HPDE6-E6E7 (cell line): Measurements from ENCODE around the gene NR4A1.

Experiments used
- DNase-seq: peaks from one replicate; pipeline ENCODE4 v3.0.0; 2011; ENCODE audit warnings: missing footprints; ENCODE audit errors: extremely low spot score

Gene NR4A1

DNA sequence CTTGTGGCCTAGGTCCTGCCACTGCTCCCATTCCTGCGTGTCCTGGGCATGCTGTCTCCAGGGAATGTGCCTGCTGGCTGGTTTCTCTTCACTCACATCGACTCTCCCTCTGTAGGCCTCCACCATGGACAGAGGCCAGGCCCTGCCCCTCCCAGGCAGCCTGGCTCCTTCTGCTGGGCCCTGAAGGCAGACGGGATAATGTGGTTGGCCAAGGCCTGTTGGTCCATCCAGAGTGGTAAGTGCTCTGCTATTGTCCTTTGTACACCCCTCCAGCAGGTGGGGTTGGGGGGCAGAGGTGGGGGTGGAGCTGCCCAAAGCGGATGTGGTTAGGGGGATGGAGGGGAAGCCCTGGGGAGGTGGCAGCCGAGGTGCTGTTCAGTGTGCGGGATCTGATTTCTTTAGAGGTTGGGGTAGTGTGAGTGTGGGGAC is 9.5 kb upstream of the NR4A1 start:
- DNase-seq: no peak

DNA sequence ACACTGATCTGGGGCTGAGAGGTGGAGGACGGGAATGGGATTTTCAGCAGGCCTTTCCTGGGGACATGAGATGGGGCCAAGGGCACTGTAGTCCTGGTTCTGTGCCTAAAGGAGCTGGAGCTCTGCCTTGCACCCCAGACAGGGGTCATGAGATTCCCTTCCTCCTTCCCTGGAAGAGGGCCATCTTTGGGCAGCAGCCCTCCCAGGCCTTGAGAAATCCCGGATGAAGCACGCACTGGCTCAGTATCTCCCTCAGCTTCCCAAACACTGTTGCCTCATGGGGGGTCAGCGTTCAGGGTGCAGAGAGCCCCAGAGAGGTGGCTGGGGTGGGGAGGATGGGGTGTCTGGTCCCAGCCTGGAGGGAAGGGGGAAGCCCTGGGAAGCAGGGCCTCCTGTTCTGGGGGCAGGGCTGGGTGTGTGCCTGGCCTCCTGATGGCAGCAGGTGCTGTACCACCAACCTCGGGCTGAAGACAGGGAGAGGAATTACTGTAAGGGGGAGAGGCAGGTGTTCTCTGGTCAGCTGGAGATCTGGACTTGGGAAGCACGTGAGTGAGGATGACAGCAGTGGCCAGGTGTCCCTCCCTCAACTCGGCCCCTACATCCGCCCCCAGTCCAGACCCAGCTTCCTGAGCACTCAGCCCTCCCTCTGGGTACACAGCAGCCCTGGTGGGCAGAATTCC is 8.4 kb upstream of the NR4A1 start:
- no peak for DNase-seq

DNA sequence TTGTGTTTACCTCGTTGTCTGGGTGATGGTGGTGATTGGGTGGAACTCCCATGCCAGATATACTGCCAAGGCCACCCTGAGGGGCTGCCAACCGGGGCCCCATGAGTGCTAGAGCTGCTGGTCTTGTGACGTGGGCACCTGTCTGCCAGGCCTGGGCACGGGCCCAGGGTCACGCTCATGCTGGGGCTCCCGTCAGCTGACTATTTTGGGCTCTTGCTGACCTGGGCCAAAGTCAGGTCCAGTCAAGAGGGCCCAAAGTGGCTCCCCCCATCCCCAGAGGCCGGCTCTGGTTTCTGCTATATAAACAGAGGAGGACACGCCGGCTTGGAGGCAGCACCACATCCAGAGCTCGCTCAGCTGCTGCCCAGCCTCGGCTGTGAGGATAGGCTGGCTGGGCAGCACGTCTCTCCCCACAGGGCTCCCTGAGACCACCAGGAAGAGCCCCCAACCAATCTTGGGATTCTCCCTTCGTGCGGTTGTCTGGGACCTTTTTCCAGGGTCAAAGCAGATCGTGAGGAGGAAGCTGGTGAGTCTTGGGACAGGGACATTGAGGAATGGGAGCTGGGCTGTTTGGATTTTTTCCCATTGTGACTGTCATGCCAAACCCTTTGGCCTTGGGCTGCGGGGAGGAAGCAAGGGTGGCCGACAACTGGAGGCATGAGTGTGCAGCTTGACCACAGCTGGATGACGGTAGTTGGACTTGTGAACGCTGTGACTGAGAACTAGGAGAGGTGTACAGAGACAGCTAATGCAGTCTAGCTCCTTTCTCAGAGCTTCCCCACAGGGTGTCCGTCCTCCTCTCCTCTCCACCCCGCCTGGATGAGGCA is 7.6 kb upstream of the NR4A1 start:
- DNase-seq: no peak

DNA sequence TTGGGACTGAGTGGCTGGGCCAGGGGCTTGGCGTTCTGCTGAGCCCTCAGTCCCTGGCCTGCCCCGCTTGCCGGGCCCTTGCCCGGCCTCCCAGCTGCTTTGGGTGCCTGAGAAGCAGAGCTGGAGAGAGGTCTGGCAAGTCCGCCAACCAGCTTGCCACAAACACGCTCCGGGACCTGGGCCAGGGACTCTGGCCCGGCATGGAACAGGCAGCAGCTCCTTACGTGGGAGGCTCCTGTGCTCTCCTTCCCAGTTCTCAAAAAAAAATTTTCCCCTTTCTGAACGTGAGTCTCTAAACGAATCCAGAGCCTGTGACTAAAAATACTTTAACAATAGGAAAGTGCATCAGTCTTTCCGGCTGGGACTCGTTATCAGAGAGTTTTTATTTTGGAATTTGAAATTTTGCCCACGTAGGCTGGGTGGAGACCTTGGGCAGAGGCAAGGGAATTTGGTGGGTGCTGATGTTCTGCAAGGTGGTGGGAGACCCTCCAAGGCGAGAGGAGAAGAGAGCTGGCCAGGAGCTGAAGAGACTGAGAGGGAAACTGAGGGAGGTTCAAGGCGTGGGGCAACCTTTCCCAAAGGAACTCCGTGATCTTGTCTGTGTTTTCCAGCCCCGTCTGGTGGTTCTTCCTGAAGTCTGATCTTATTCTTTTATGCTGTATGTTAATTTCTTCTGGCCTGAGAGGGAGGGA is 6.8 kb upstream of the NR4A1 start:
- DNase-seq: no peak

DNA sequence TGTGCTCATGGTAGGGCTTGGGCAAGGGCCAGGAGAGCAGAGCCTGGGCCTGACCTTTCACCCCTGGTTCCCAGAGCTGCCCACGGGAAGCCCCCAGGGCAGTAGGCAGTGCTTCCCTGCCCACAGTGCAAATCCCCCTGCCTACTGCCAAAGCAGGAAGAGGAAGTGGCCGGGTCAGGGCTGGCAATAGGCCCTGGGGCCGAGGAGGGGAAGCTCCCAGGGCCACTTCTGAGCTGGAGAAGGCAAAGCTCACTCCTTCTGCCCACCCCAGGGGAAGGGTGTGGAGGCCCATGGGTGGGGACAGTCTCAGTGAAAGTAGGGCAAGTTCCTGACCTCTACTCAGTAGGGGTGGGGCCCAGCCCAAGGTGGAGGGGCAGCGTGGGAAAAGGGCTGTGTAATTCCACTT is 5.4 kb upstream of the NR4A1 start:
- DNase-seq: no peak

DNA sequence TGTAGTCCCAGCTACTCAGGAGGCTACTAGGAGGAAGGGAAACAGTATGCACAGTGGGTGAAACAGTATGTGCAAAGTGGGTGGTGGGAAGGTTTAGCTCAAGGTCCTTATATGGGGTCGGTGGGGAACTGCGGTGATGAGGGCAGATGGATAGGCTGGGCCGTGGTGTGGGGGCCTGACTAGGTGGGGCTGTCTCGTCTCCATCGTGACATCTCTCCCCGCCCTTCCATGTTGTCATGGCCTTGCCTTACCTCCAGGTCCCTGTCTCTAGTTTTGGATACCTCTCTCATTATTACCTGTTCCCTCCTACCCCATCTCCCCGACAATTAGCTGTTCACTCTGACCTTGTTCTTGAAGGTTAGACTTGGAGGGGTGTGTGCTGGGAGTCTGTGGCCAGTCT is 4.4 kb upstream of the NR4A1 start:
- no peak for DNase-seq

DNA sequence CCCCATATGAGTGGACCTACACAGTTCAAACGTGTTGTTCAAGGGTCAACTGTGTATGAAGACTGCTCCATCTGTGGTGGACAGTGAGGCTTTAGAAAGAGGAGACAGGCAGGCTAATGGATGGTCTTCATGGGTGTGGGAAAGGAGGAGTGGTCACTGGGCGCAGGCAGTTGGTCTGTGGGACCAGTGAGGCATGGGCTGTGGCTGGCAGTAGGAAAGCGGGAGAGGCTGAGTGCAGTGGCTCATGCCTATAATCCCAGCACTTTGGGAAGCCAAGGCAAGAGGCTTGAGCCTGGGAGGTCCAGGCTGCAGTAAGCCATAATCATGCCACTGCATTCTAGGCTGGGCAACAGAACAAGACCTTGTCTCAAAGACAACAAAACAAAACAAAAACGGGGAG is 2.0 kb upstream of the NR4A1 start:
- DNase-seq: no peak

DNA sequence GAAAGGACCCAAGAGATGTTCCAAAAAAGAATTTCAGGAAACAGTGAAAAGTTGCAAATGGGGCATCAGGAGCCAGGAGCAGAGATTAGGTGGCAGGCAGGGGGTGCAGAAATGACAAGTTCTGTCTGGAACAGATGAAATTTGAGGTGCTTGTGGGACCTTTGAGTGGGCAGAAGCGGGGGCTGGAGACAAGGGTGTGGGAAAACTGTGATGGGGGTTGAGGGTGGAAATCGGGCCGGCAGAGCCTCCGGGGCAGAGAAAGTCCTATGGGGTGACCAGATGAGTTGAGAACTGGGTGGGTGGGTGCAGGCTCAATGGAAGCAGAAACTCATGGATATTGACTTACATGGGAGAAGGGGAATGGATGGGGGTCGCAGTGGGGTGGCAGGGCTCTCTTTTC is 1.6 kb upstream of the NR4A1 start:
- no peak for DNase-seq

DNA sequence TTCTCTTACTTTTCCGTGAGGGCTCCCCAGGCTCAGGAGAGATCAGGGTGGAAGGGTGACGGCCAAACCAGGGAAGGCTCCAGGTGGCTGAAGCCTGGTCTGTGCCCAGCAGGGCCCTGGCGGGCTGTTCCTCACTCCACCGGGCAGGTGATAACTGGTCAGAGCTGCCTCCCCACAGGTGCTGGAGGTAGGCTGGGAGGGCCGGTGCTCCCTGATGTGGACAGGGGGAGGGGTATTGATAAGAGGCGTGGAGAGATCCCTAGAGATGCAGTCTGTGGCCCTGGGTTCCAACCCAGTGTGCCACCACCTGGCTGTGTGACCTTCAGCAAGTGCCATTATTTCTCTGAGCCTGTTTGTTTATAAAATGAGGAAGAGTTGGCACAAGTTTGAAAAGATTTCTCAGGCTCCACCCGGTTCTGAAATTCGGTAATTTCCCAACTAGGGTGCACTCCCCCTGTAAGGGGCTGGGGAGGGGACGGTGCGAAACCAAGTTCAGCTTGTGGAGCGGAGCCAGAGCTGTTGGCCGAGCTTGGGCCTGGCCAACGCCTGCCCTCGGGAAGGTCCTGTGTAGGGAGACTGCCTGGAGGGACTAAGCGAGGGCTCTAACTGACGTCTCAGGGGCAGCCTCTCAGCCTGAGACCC is 1.0 kb upstream of the NR4A1 start:
- no peak for DNase-seq

DNA sequence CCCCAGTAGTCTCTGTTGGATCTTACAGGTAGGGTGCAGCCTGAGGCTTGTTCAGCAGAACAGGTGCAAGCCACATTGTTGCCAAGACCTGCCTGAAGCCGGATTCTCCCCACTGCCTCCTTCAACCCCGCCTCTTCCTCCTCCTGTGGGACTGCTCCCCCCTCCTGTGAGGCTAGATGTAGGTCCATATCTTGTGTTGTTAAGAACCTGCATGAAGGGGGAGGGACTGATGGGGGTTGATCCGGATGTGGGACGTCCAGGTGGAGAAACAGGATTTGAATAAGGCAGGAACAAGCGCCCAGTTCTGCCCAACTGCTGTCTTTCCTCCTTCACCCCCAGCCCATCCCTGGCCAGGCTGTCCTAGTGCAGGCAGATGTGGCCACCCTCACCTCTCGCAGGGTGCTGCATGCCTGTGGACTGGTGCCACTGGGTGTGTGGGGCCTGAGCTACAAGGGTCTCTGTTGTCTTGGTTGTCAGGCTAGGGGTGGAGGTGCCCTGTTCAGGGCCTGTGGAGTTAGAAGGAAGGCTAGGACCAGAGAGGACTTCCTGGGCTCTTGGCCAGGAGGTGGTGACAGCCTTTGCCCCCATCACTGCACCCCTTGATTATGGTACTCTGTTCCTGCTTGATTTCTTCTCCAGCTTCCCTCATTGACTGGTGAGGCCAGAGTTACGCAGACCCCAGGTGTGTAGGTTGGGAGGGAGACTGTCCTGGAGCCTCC is 1.4 kb downstream of the NR4A1 start:
- no peak for DNase-seq

DNA sequence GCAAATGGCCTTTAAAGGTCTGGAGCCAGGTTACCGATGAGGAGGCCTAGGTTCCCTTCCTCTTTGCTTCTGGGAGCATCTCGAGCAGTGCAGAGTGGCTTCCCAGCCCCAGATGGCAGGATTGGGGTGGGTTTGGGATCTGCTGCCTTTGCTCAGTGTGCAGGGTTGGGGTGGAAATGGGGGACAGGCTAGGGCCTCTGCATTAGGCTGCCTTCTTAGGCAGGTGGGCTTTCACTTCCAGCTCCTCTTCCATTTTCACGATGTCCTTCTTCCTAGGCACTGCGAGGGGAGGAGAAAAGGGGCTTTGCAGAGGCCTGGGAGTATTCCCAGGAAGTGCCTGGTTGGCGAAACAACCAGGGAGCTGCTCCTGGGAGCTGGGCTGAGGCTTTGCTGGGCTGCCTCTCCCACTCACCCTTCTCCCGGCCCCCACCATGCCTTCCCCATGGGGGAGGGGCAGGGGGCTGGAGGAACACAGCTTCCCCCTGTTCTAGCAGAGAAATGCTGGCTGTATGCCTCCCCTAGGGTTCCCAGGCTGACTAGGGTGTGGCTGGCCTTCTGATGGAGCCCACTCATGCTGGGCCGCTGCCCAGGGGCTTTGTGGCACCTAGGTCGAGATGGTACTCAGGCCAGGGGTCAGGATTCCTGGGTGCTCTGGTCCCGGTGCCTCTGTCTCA is 2.4 kb downstream of the NR4A1 start:
- DNase-seq: no peak

DNA sequence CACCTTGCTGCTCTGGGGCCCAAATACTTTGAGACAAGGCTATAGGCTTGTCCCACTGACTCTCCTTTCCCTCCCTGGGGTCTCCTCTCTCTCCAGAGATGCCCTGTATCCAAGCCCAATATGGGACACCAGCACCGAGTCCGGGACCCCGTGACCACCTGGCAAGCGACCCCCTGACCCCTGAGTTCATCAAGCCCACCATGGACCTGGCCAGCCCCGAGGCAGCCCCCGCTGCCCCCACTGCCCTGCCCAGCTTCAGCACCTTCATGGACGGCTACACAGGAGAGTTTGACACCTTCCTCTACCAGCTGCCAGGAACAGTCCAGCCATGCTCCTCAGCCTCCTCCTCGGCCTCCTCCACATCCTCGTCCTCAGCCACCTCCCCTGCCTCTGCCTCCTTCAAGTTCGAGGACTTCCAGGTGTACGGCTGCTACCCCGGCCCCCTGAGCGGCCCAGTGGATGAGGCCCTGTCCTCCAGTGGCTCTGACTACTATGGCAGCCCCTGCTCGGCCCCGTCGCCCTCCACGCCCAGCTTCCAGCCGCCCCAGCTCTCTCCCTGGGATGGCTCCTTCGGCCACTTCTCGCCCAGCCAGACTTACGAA is 3.1 kb downstream of the NR4A1 start:
- DNase-seq: no peak

DNA sequence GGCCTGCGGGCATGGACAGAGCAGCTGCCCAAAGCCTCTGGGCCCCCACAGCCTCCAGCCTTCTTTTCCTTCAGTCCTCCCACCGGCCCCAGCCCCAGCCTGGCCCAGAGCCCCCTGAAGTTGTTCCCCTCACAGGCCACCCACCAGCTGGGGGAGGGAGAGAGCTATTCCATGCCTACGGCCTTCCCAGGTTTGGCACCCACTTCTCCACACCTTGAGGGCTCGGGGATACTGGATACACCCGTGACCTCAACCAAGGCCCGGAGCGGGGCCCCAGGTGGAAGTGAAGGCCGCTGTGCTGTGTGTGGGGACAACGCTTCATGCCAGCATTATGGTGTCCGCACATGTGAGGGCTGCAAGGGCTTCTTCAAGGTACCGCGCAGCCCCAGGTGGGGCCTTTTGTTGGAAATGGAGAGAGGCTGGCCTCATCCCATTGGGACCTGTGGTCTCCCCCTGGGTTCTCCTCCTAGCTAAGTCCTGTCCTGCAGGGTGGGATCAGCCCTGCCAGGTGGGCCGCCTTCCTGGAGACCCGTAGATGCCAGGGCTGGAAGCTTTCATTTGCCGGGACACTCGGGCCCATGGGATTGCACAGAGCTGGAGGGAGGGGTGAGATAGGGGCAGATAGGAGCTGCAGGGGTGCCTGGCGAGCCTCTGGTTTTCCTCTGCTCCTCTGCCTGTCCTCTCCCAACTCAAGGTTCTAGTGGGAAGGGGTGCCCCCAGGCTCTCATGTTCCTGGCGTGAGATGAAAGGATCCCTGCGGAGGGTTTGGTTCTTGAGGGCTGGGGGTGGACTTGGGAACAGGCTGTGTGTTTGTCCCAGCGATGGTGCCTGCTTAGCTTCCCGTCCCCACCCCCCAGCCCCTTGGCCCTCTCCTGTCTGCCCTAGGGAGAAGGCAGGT is 3.8 kb downstream of the NR4A1 start:
- no peak for DNase-seq

DNA sequence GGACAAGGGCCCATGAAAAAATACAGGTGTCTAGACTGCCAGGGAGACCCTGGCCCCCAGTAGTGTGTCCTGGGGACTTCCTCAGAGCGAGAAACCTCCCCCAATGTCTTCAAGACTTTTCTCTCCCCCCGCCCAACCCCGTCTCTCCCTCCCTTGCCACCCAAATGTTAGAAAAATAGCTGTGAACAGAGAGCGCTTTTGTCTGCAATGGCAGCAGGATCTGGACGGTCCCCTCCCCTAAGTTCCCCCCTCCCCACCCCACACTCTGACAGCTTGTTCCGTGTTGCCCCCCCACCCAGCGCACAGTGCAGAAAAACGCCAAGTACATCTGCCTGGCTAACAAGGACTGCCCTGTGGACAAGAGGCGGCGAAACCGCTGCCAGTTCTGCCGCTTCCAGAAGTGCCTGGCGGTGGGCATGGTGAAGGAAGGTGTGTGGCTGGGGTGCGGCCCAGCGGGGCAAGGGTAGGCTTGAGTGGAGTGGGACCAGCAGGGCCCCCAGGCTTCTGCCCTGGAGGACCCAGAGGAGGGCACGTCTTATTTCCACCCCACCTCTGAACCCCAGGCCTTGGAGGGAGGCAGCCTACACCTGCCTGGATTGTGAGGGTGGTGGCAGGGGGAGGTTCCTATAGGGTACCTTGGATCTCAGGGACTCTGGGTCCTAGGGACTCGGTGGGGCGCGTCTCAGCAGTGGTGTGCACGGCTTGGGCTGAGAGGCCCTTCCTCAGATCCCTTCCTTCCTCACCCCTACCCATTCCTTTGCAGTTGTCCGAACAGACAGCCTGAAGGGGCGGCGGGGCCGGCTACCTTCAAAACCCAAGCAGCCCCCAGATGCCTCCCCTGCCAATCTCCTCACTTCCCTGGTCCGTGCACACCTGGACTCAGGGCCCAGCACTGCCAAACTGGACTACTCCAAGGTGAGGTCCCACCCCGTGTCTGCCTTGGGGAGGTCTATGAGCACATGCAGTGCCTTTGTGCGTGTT is 4.8 kb downstream of the NR4A1 start:
- DNase-seq: no peak

DNA sequence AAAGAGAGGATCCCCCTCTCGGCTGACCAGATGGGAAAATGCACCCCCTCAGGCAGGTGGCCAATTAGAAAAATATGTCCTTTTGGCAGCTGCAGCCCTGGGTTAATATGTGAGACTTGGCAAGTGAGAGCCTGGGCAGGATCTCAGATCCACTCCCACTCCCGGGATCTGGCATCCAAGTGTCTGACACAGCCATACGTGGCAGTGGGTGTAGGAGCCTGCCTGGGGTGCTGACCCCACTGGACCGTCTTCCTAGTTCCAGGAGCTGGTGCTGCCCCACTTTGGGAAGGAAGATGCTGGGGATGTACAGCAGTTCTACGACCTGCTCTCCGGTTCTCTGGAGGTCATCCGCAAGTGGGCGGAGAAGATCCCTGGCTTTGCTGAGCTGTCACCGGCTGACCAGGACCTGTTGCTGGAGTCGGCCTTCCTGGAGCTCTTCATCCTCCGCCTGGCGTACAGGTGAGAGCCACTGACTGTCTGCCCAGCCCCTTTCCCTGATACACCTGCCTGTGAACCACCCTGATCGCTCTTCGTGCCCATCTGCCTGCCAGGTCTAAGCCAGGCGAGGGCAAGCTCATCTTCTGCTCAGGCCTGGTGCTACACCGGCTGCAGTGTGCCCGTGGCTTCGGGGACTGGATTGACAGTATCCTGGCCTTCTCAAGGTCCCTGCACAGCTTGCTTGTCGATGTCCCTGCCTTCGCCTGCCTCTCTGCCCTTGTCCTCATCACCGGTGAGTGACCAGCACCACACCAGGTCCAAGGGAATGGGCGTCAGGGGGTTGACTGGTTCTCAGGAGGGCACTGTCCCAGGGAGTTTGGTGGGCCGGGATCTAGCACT is 5.8 kb downstream of the NR4A1 start:
- DNase-seq: no peak

DNA sequence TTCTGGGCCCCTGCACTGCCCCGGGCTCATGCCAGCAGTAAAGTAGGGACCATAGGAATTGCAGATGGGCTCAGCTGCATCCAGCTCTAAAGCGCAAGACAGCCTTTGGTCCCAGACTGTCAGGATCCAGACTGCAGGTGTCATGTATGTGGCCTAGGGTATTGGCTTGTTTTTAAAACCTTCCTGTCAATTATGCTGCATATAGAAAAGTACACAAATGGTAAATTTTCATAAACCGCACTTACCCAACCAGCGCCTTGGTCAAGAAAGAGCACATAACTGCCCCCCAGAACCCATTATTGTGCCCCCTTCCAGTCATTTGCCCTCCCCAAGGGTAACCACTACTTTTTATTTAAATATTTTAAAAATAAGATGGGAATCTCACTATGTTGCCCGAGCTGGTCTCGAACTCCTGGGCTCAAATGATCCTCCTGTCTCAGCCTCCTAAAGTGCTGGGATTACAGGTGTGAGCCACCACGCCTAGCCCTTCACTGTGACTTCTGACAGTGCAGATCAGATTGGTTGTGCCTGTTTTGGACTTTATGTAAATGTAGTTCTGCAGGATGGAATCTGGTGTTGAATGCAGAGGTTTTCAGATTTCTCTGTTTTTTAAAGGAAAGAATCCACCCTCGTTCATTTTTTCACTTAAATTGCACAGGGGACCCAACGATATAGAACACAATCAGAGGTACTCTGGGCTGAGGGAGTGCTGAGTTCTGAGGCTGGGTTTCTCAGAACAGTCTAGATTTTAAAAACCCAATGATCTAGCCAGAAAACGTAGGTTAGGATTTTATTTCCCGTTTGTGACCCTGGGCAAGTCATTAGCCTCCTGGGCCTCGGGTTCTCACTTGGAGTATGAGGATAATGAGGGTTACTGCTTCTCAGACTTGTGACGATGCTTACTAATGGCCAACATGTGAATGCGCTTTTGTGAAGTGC is 6.7 kb downstream of the NR4A1 start:
- no peak for DNase-seq
